NAMALWA (cell line): Measurements from ENCODE around the gene POU2F3.

Source experiments
- DNase-seq: peaks from one replicate; pipeline ENCODE4 v3.0.0-alpha.2; 2015; ENCODE audit warnings: low spot score

POU2F3 gene

GRCh38 chr11:120210626-120211521 lies 29.1 kb upstream of the POU2F3 start, which contains the start of gene OAF:
TSS of gene OAF (plus strand) at chr11:120211032. CDS start at chr11:120211280, 248 bp downstream.
- DNase-seq, result peak; percentile 85

- DNase-seq, result no peak
These were observed 28.2 kb upstream of the POU2F3 start for GRCh38 chr11:120211522-120212258.

DNA sequence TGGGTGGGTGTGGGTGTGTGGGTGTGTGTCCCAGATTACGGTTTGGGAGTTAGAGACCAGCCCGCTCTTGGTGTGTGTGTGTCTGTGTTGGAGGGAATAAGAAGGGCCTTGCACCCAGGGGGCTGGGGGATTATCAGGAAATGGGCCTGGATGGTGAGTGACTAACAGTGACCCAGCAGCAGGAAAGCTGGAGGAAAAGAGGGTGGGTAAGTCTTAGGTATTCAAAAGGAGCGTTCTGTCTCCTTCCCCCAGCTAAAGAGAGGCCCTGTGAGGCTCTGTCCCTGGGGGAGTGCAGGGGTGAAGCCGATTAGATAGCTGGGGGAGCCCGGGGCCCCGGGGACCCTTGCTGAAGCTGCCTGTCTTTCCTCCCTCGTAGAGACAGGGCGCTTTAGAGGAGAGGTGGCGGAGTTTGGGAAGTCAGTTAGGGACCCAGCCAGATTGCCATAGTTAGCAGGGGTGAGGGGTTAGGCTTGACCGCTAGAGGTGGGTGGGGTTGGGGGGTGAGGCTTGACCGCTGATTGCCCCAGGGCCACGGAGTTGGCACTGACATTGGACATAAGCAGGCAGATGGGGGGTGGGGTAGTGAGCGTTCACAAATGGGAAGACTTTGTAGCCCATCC lies 27.6 kb upstream of the POU2F3 start:
- DNase-seq, result no peak

DNA sequence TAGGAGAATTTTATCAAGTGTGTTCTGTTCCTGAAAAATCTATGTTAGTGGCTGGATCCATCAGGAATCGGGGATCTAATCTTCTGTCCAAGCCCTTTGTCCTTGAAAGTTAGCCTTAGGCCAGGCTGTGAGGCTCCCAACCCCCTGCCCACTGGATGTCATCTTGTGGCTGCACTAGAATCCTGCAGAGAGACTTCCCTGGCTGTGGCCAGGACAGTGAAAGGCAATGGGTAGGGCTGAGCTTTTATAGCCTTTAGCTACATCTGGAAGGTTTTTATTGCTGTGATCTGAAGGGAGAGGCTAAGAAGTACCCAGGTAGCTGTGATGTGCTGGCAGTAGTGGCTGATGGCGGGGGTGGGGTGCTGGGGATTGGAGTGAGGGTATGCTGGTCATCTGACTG lies 27.0 kb upstream of the POU2F3 start:
- no peak for DNase-seq

DNA sequence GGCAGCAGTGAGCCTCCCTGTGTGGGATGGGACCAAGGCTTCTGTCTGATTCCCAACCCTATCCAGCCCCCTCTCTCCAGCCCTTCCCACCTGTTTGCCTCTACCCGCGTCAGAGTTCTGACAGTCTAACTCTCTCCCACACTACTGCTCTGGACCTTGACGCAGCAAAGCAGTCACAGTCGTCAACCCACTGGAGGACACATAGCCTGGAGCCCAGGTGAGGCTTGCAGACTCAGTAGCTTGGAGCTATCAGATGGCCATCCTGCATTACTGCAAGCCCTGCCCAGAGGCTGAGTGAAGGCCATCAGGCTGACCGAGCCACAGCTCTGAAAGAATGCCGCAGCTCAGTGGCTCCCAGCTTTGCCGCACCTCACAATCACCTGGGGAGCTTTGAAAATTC lies 25.4 kb upstream of the POU2F3 start:
- no peak for DNase-seq

GRCh38 chr11:120215634-120216033 lies 24.3 kb upstream of the POU2F3 start:
- no peak for DNase-seq

DNA sequence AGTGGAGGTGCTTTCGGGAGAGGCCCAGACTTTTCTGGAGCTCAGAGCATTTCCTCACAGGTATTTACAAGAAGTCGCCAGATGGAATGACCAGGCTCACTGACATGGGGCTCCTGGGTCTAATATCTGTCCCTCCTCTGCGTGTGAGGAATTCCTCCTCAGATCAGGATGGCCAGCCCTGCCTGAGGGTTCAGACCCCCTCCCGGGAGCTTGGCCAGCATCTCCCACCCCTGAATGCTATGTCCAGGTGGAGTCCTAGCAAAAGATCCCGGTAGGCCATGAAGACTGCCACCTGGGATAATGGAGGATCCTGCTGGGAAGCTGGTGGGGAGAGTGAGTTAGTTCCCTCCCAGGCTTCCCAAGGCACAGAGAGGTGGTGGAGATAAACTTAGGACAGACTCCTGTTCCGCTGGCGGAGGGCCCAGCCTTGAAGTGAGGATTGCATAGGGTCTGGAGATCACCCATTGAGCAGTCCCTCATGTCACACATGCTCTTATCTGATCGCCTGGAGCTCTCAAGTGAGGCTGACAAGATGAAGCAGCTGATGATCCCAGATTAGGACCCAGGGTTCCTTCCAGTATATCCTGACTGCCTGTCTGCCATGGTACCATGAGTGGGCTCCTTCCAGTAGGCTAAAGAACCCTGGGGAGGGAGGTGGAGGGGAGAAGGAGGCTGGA lies 23.4 kb upstream of the POU2F3 start:
- no peak for DNase-seq

DNA sequence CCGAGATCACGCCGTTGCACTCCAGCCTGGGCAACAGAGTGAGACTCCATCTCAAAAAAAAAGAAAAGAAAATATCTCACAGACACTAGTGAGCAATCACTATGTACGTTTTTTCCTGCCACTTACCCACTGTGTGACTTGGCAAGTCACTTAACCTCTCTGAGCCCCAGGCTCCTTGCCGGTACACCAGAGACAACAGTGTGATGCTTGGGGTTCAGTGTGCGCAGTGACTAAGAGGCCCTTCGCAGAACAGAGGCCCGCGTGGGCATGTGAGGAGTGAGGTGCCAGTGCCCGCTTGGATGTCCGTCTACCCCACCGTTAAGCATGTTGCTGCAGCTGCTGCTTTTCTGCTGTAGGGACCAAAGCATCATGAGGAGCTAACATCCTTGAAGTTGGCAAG lies 22.4 kb upstream of the POU2F3 start:
- no peak for DNase-seq

DNA sequence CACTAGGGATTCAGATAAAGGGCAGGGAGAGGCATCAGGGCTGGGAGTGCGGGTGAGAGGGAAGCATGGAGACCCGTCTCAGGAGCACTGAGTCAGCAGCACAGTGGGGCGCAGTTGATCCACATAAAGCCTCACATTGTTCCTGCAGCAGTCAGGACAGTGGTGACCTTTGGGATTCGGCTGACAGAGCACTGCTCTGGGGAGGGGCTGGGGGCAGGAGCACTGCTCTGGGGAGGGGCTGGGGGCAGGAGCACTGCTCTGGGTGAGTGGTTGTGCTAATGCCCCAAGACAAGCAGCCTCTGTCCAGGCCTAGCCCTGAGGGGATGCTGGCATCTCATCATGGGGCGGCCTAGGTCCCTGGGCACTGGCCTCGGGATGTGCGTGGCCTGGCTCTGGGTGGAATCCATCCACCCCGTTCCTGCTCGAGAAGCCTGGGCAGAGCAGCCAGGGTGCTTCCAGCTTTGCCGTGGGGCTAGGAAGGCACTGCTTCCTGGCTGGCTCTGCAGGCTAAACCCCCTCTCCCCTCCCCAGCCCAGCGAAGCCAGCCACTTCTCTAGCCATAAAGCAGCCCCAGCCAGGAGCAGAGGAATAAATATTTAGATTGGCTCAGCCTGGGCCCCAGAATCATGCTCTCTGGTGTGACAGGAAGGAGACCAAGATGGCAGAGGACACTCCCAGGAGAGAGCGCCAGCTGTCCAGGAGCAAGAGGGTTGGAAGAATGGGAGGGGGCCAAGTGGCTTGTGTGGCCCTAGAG lies 21.8 kb upstream of the POU2F3 start:
- DNase-seq, result no peak

DNA sequence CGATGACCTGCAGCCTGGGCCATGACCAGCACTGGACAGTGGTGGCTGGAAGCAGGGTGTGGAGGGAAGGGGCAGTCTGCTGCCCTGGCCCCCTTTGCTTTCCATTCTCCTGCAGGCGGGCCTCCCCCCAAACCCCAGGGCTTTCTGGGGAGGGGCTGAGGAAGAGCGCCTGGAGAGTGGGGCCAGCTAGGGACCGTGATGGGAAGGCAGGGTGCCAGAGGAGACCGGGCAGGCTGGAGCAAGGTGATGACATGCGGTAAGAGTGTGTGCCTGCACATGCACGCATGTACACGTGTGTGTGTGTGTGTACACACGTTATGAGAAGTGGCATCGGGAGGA lies 21.3 kb upstream of the POU2F3 start:
- no peak for DNase-seq

GRCh38 chr11:120219232-120219937 lies 20.6 kb upstream of the POU2F3 start:
- no peak for DNase-seq

DNA sequence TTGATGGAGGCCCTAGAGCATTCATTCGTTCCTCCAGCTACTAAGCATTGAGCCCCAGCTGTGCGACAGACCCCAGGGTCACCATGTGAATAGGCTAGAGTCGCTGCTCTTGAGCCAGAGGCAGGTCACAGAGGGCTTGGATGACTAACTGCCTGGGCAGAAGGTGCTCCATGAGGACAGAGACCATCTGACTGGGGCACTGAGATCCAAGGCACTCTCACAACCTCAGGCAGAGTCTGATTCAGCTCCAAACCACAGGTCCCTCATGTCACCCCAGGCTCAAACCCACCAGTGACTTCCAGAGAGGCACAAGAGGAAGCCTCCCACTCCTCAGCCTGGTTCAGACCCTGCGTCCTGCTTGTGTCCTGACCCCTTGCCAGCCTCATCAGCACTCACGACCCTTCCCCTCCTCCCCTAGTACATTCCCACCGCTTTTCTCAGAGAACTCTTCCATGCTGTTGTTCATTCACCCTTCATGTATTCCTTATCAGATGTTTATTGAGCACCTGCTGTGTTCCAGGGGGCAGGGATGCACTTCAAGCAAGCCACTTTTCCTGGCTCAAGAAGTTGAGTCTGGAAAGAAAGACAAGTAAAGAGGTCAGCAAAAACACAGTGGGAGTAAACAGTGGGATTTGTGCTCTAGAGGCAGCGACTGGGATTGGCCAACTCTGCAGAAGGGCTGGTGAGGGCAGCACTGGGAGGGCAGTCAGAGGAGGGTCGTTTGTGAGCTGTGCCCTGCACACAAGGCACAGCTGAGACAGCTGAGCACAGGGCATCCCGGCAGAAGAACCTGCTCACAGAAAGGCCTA lies 19.8 kb upstream of the POU2F3 start:
- no peak for DNase-seq

DNA sequence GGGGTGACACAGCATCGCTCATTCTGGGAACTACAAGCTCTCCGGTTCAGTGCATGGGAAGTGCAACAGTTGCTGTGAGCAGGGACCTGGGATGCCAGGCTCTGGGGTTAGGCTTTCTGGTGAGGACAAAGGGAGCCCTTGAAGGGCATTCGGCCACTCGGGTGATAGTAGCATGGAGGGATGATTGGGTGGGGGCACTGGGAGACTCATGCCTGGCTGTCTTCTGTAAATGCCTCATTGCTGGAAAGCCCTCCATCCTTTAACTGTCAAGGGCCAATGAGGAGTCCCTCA lies 19.2 kb upstream of the POU2F3 start:
- no peak for DNase-seq

DNA sequence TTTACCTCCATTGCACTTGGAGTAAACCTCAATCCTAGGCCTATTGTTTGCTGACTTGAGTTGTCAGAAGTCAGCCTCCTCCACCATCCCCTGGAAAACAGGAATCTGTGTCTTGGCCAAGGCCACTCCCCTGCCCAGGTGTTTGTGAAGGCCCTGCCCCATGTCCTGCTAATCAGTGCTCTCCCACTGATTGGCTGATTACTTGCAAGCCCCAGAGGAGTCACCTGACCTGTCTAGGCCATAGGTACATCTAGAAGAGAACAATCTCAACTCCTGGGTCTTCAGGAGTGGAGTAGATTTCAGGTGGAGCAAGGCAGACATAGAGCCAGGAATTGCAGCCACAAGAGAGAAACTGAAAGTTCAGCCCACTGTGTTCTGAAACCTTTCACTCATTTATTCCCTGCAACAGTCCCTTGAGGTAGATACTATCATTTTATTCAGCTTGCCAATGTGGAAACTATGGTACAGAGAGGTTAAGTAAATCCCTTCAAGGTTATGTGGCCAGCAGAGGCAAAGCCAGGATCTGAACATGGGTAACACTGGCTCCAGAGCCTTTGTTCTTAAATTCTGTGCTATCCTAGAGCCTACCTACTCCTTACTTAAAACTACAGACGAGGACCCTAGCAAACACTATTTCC lies 18.7 kb upstream of the POU2F3 start:
- no peak for DNase-seq

GRCh38 chr11:120222916-120223315 lies 17.0 kb upstream of the POU2F3 start:
- no peak for DNase-seq

GRCh38 chr11:120223793-120224192 lies 16.1 kb upstream of the POU2F3 start:
- no peak for DNase-seq

DNA sequence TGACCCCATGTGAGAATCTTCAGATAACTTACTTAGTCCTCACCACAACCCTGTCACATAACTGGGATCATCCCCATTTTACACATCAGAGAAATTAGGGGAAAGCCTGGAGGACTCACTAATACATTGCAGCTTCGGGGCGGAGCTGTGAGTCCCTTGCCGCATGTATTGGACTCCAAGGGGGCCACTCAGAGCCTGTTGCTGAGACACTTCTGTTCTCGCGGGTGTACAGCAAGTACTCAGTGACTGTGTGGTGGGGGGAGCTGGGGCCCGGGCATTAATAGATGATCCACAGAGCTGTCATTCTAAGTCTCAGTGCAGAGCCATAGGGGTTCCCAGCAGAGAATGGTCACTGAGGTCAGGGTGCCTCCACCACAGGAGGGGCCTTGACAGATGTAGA lies 15.6 kb upstream of the POU2F3 start:
- DNase-seq, result no peak

DNA sequence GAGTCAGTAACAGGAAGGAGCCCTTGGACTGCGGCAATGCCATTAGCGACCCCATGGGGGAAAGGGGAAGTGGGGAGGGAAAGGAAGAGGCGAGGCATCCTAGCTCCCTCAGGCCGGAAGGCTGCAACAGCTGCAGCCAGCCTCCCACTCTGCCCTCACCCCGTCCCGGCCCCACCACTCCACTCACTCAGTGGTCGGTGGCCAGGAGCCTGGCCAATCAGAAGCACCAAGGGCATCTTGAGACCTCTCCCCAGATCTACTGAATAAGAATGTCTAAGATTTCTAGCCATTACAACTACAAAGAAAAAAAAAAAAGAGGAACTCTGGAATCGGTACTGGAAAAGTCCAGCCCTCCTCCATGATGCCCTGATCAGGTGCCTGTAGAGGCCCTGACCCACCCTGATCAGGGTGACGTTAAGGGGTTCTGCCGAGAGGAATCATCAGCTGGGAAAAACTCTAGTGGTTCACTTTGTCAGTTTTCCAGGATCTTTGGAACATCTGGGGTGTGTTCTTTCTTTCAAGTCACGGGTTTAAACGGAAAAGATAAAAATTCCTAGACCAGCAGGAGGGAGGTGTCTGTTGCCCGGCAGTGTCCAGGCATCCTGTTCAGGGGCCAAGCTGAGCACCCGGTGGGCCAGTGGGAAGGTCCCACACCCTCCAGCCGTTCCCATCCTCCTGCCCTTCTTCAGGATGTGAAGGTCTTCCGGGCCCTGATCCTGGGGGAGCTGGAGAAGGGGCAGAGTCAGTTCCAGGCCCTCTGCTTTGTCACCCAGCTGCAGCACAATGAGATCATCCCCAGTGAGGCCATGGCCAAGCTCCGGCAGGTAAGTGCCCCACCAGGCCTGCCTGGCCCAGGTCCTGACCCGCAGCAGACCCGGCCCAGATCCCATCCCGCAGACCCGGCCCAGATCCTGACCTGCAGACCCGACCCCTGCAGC lies 14.7 kb upstream of the POU2F3 start:
- DNase-seq, result peak; percentile 24

- no peak for DNase-seq
These were observed 13.7 kb upstream of the POU2F3 start for GRCh38 chr11:120226242-120226641.
